Neuronal stem cell (in vitro differentiated cells): Measurements from ENCODE around the gene BAZ1B.
"Not testable (repeated sequence)": the region's sequence is repeated elsewhere in the genome, so short reads cannot be mapped to it uniquely, and the experiment has no call there.

Experiments
- DNase-seq: peaks from one replicate; pipeline ENCODE4 v3.0.0-alpha.2; 2013; ENCODE audit warnings: low spot score
- H2AFZ ChIP-seq: one replicate; pipeline ENCODE4 v1.6.1; 2013; ENCODE audit warnings: mild to moderate bottlenecking, low read length, inconsistent platforms
- H2AK5ac ChIP-seq: 2 replicates; pipeline ENCODE4 v1.6.1; 2013; ENCODE audit warnings: low read depth, mild to moderate bottlenecking, inconsistent platforms, low read length, moderate library complexity, mixed read lengths
- H2BK120ac ChIP-seq: 2 replicates; pipeline ENCODE4 v1.6.1; 2013; ENCODE audit warnings: low read depth, mild to moderate bottlenecking, inconsistent platforms, low read length, moderate library complexity, mixed read lengths
- H2BK12ac ChIP-seq: one replicate; pipeline ENCODE4 v1.6.1; 2013; ENCODE audit warnings: low read length, inconsistent platforms
- H2BK15ac ChIP-seq: 2 replicates; pipeline ENCODE4 v1.6.1; 2013; ENCODE audit warnings: mild to moderate bottlenecking, low read length, inconsistent platforms, mixed read lengths
- H2BK5ac ChIP-seq: one replicate; pipeline ENCODE4 v1.6.1; 2013; ENCODE audit warnings: inconsistent platforms, mild to moderate bottlenecking, low read length, moderate library complexity
- H3K14ac ChIP-seq: one replicate; pipeline ENCODE4 v1.6.1; 2013; ENCODE audit warnings: low read length, inconsistent platforms
- H3K18ac ChIP-seq: 2 replicates; pipeline ENCODE4 v1.6.1; 2013; ENCODE audit warnings: low read length, inconsistent platforms
- H3K23ac ChIP-seq: 2 replicates; pipeline ENCODE4 v1.6.1; 2013; ENCODE audit warnings: low read depth, mild to moderate bottlenecking, mixed read lengths, low read length, inconsistent platforms; ENCODE audit not compliant: poor library complexity
- H3K27ac ChIP-seq: replicated peaks from 3 replicates; pipeline ENCODE4 v1.5.1; 2013; ENCODE audit warnings: low read length, inconsistent platforms
- H3K27me3 ChIP-seq, 3 experiments: 2 replicates each; pipeline ENCODE4 v1.6.1; 2013; ENCODE audit warnings: low read length in 3 of 3, mild to moderate bottlenecking in 2 of 3, inconsistent platforms in 1 of 3, low read depth in 1 of 3, mixed read lengths in 1 of 3, moderate library complexity in 1 of 3; ENCODE audit not compliant: control insufficient read depth in 3 of 3, insufficient read depth in 3 of 3
- H3K36me3 ChIP-seq, 2 donors: replicated peaks in 1 of 2; 2 replicates each; pipeline ENCODE4 v1.6.1; 2013; ENCODE audit warnings: low read length in 2 of 2; ENCODE audit not compliant: control insufficient read depth in 2 of 2, insufficient read depth in 2 of 2
- H3K4ac ChIP-seq: 2 replicates; pipeline ENCODE4 v1.6.1; 2013; ENCODE audit warnings: inconsistent platforms, mild to moderate bottlenecking, low read length, moderate library complexity
- H3K4me1 ChIP-seq, 2 donors: 1 replicate in 1 of 2; 2 replicates in 1 of 2; pipeline ENCODE4 v1.6.1; 2013; ENCODE audit warnings: low read length in 2 of 2, low read depth in 1 of 2; ENCODE audit not compliant: control insufficient read depth in 2 of 2, insufficient read depth in 1 of 2
- H3K4me2 ChIP-seq: one replicate; pipeline ENCODE4 v1.6.1; 2013; ENCODE audit warnings: mild to moderate bottlenecking, low read length, inconsistent platforms; ENCODE audit not compliant: insufficient read depth, poor library complexity, severe bottlenecking
- H3K4me3 ChIP-seq, 2 donors: 2 replicates each; pipeline ENCODE4 v1.5.1; 2013; ENCODE audit warnings: low read length in 2 of 2, mild to moderate bottlenecking in 2 of 2, inconsistent platforms in 1 of 2, moderate library complexity in 1 of 2
- H3K79me1 ChIP-seq: one replicate; pipeline ENCODE4 v1.6.1; 2013; ENCODE audit warnings: low read depth, mild to moderate bottlenecking, inconsistent platforms, low read length, moderate library complexity
- H3K9ac ChIP-seq: one replicate; pipeline ENCODE4 v1.6.1; 2013; ENCODE audit warnings: mild to moderate bottlenecking, low read depth, low read length, inconsistent platforms; ENCODE audit not compliant: poor library complexity
- H3K9me3 ChIP-seq, 2 donors: replicated peaks in 1 of 2; 2 replicates each; pipeline versions ENCODE3 to v1.6.1; 2013; ENCODE audit warnings: low read length in 2 of 2, mild to moderate bottlenecking in 2 of 2, inconsistent platforms in 1 of 2, low read depth in 1 of 2, mixed read lengths in 1 of 2, moderate library complexity in 1 of 2; ENCODE audit not compliant: control insufficient read depth in 2 of 2, insufficient read depth in 1 of 2
- H4K8ac ChIP-seq: one replicate; pipeline ENCODE4 v1.6.1; 2013; ENCODE audit warnings: low read depth, mild to moderate bottlenecking, inconsistent platforms, low read length, moderate library complexity
- H4K91ac ChIP-seq: one replicate; pipeline ENCODE4 v1.6.1; 2013; ENCODE audit warnings: low read length, low read depth, mild to moderate bottlenecking, inconsistent platforms; ENCODE audit not compliant: poor library complexity
- WGBS, 2 donors: extraction: QIAGEN DNeasy Blood & Tissue Kit; methylation state at CpG; one replicate each; pipeline ENCODE4 v1.1.7; 2013; ENCODE audit warnings: missing lambda C conversion rate in 2 of 2, mixed read lengths in 1 of 2; ENCODE audit not compliant: insufficient read length in 2 of 2, insufficient replicate concordance in 1 of 2; ENCODE audit errors: extremely low coverage in 2 of 2; 5-methylcytosine and 5-hydroxymethylcytosine counted together

Gene BAZ1B

DNA sequence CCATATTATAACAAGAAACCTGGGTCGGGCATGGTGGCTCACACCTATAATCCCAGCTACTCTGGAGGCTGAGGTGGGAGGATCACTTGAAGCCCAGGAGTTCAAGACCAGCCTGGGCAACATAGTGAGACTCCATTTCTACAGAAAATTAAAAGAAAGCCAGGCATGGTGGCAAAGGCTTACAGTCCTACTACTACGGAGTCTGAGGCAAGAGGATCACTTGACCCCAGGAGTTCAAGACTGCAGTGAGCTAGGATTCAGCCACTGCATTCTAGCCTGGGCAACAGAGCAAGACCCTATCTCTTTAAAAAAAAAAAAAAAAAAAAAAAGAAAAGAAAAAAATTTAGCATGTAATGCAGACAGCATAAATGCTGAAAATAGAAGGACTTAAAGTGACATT lies 16.4 kb upstream of the BAZ1B start:
- H4K8ac ChIP-seq, H2BK5ac ChIP-seq, DNase-seq, H2BK120ac ChIP-seq, H3K18ac ChIP-seq, H3K4me2 ChIP-seq, H2BK15ac ChIP-seq, H2BK12ac ChIP-seq, H3K9ac ChIP-seq, H3K27ac ChIP-seq, H3K23ac ChIP-seq, H2AK5ac ChIP-seq, H4K91ac ChIP-seq, H3K27me3 ChIP-seq, H2AFZ ChIP-seq, H3K4me1 ChIP-seq, H3K14ac ChIP-seq, H3K4ac ChIP-seq, H3K4me3 ChIP-seq, H3K9me3 ChIP-seq, H3K79me1 ChIP-seq: not testable (repeated sequence)
- peaks cover 41 to 71% of the 10 kb centered on the region in 2 donors for H3K36me3 ChIP-seq
- WGBS, 2 donors: no CpG with 5 or more reads among the region's 2 CpGs

DNA sequence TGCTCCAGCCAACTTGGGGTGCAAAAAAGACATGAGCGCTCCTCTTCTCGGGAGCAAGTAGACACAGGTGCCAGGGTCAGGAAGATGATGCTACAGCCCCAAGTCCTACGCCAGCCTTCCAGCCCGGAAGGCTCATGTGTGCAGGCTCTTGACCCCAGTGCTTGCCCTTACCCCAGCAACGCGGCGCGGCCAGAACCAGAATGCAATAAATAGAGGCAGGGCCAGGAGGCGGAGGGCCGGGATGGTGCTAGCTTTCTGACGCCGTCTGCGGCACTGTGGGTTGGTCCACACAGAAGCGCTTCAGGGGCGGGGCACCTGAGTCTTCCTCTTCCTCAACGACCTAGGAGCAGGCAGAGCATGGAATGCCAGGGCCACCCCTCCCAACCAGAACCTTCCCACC lies 15.0 kb upstream of the BAZ1B start:
- Histone ChIP-seq H2BK12ac (no peak overlapping the region), H3K36me3 (peaks cover 36 to 57% of the 10 kb centered on the region in 2 donors), H3K9ac (no peak overlapping the region), H2BK5ac (peak overlapping the region; percentile 2), H3K27me3 (no peaks in the 10 kb centered on the region), H3K4me2 (no peak overlapping the region), H3K4me1 (no peaks in the 10 kb centered on the region), H3K14ac (no peak overlapping the region), H4K8ac (no peak overlapping the region), H4K91ac (no peak overlapping the region), H2BK15ac (no peak overlapping the region), H3K9me3 (no peaks in the 10 kb centered on the region), H2BK120ac (no peak overlapping the region), H2AK5ac (no peak overlapping the region), H3K4me3 (no peak overlapping the region), H3K79me1 (peaks cover 2% of the 10 kb centered on the region), H3K4ac (no peak overlapping the region), H3K27ac (no peak overlapping the region), H3K18ac (no peak overlapping the region), H3K23ac (no peak overlapping the region), H2AFZ (no peak overlapping the region)
- no CpG with 5 or more reads among the region's 16 CpGs for WGBS, 2 donors
- DNase-seq: no peak

DNA sequence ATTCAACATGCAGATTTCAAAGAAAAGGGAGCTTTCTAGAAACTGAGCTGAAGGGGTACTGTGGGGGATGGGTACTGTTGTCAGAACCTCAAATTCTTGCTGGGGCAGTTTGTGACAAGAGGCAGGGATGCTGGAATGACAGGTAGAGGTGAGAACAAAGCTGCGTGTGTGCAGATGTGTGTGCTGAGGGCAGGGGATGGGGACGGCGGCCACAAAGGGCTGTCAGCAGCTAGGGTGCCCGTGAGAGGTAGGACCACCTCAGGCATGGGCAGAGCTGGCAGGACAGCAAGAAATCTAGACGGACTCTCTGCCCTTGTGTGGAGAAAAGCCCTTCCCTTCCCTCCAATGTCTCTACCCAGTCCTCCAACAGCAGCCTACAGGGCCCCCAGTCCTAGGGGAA lies 14.4 kb upstream of the BAZ1B start:
- peak overlapping the region; percentile 38 for H3K14ac ChIP-seq
- no peak overlapping the region for H2AFZ ChIP-seq
- no peak overlapping the region for H4K8ac ChIP-seq
- no peak overlapping the region for H2BK15ac ChIP-seq
- H3K79me1 ChIP-seq: peaks cover 2% of the 10 kb centered on the region
- H2AK5ac ChIP-seq: no peak overlapping the region
- no peak overlapping the region for H2BK12ac ChIP-seq
- H3K4ac ChIP-seq: no peak overlapping the region
- H2BK120ac ChIP-seq: no peak overlapping the region
- no peaks in the 10 kb centered on the region for H3K9me3 ChIP-seq
- H3K18ac ChIP-seq: no peak overlapping the region
- H3K4me1 ChIP-seq: no peaks in the 10 kb centered on the region
- no peak overlapping the region for H2BK5ac ChIP-seq
- no peak for DNase-seq
- H4K91ac ChIP-seq: no peak overlapping the region
- H3K27ac ChIP-seq: no peak overlapping the region
- H3K9ac ChIP-seq: peak overlapping the region; percentile 60
- WGBS, 2 donors: no CpG with 5 or more reads among the region's 5 CpGs
- peaks cover 32 to 52% of the 10 kb centered on the region in 2 donors for H3K36me3 ChIP-seq
- H3K4me3 ChIP-seq: no peak overlapping the region
- no peaks in the 10 kb centered on the region for H3K27me3 ChIP-seq
- H3K23ac ChIP-seq: no peak overlapping the region
- H3K4me2 ChIP-seq: no peak overlapping the region

DNA sequence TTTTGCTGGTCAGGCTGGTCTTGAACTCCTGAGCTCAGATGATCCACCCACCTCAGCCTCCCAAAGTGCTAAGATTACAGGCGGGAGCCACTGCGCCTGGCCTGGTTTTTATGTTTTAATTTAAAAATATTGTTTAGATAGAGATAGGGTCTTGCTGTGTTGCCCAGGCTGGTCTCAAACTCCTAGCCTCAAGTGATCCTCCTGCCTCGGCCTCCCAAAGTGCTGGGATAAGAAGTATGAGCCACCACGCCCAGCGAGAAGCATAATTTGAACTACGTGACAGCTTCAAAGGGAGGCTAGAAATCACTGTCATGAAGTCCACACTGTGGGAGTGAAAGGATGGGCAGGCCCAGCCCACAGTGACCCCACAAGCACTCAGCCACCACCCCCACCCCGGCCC lies 13.8 kb upstream of the BAZ1B start:
- not testable (repeated sequence) for H2BK15ac ChIP-seq, H3K27me3 ChIP-seq, H4K91ac ChIP-seq, H3K79me1 ChIP-seq, DNase-seq, H3K18ac ChIP-seq, H2AK5ac ChIP-seq, H3K4me2 ChIP-seq, H3K14ac ChIP-seq, H2BK12ac ChIP-seq, H3K9ac ChIP-seq, H3K27ac ChIP-seq, H2AFZ ChIP-seq, H3K9me3 ChIP-seq, H2BK120ac ChIP-seq, H2BK5ac ChIP-seq, H3K4me1 ChIP-seq, H3K23ac ChIP-seq, H4K8ac ChIP-seq, H3K4ac ChIP-seq, H3K4me3 ChIP-seq
- no CpG with 5 or more reads among the region's 7 CpGs for WGBS, 2 donors
- peaks cover 29 to 52% of the 10 kb centered on the region in 2 donors for H3K36me3 ChIP-seq
